GM21717 (cell line): ENCODE data around the gene SLC6A6.

Experiments
- ATAC-seq: cut with Tn5 transposase; IDR thresholded peaks from one replicate; pipeline ENCODE4 v1.9.1; 2021; ENCODE audit warnings: mild to moderate bottlenecking, moderate library complexity; ENCODE audit not compliant: unreplicated experiment

SLC6A6 gene

DNA sequence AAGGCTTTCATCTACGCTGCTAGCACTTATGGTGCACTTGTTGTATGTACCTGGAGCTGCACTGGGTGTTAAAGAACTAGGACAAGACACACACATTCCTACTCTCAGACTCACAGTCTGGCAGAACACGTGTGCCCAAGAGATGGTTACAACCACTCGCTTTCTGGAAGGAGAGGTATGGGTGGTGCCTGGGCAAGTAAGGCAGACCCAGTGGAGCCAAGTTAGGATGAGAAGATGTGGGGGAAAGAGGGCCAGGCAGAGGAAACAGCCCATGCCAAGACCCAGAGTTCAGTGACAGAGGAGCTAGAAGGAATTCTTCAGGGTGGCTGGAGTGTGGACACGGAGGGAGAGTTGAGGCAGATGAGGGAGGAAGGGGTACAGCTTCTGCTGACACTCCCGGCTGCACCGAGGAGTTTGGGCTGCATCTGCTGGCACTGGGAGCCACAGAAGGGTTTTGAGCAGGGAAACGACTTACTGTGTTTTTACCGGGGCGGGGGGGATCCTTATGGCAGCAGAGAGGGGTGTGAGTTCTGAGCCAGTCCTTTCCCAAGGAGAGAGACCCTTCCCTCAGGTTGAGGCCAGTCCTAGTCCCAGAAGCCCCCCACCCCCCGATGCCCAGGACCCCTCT is 78.7 kb downstream of the SLC6A6 start:
- no peak for ATAC-seq

- ATAC-seq: no peak
Measured at GRCh38 chr3:14481646-14482036, 79.2 kb downstream of the SLC6A6 start.

DNA sequence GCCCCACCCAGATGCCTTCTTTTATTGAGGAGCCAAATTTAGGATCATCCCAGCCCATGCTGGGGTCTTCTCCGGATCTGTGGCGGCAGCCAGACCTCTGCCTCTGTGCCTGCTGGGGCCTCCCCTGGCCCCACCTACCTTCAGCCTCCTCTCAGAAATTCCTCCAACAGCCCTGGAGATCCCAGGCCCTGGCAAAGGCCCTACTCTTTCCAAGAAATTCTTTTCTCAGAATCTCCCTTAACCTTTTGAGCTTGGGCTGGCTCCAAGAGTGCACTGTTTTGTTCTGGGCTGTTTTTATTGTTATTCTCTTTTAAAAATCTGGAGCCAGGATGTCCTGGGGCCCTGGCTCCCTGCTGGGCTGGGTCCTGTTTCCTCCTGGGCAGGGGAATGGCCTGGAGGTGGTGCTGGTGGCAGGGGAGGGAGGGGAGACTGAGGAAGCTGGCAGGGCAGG is 79.9 kb downstream of the SLC6A6 start:
- ATAC-seq: no peak

DNA sequence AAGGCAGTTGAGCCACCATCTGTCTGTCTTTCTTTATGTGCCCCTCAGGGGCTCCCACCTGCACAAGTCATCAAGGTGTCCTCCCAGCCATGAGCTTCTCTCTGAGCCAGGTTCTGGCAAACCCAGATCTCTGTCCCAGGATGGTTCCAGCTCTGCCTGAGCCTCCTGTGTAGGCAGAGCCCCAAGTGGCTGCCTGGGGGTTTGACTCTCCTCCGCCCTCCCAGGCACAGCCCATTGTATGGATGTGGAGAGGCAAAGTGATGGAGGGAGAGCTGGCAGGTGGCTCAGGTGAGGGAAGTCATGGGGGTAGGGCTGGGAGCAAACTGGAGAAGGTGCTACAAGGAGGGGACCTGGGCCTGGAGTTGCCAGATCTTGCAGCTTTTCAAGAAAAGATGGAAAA is 80.9 kb downstream of the SLC6A6 start:
- ATAC-seq: no peak

DNA sequence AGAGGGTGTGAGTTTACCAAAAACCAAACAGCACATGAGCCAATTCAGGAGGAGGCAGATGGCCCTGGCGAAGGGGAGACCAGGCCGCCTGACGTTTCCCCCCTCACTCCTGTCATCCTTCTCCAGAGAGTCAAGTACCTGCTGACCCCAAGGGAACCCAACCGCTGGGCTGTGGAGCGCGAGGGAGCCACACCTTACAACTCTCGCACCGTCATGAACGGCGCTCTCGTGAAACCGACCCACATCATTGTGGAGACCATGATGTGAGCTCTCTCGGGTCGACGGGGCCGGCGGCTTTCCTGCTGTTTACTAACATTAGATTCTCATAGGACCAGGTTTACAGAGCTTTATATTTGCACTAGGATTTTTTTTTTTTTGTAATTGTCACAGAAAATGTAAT is 82.3 kb downstream of the SLC6A6 start:
- no peak for ATAC-seq

- ATAC-seq: no peak
Measured at GRCh38 chr3:14485981-14486380, 83.6 kb downstream of the SLC6A6 start.

GRCh38 chr3:14486460-14486859 is 84.1 kb downstream of the SLC6A6 start:
- ATAC-seq: no peak

- ATAC-seq: no peak
Measured at GRCh38 chr3:14487086-14487485, 84.7 kb downstream of the SLC6A6 start.

- no peak for ATAC-seq
Measured at GRCh38 chr3:14487821-14488220, 85.4 kb downstream of the SLC6A6 start.

GRCh38 chr3:14488286-14489041 is 86.1 kb downstream of the SLC6A6 start:
- no peak for ATAC-seq

DNA sequence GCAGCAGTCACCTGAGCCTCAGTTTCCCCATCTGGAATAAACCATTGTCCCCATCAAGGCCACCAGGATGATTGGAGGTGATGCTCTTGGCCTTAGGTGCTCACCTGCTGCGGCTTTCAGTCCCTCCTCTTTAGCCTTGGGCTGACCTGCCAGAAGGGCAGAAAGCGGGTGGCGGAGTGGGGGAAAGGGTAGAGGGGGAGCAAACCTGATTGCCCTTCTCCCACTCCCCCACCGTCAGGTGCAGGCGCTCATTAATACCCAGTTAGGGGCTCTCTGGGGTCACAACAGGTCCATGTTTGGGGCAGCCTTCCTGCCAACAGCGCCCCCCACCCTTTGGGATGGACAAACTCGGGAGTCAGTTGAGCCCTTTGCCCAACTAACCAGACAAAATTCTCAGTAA is 87.2 kb downstream of the SLC6A6 start:
- ATAC-seq: no peak

DNA sequence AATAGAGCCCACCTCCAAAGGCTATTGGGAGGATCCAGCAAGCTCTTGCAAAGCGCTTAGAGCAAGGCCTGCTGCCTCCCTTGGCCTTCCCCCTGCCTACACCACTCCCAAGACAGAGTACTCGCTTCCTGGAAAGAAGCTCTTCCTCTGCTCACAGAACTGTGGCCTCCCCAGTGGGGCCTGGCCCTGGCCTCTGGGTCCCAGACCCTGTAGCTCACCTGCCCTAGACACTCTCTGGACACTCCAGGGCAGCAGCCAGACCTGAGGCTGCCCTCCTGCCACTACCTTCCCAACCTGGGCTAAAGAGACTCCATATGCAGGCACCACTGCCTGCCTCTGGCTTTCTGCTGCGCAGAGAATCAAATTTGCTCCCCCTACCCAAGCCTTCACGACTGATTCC is 87.8 kb downstream of the SLC6A6 start:
- no peak for ATAC-seq

DNA sequence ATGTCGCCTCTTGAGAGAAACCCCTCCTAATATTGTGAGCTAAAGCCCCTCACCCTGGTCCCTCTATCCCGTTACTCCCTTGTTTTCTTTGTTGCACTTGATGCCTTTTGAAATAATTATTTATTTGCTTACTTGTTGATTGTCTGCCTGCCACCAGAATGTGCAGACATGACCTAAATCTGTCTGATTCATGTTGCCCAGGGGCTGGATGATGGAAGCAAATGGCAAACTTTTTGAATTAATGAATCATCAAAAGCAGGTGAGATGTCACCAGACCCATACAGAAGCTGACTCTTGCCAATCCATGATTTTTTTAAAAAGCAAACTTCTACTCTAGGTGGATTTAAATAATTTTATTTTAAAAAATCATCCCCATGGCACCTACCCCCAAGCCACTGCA is 88.4 kb downstream of the SLC6A6 start:
- ATAC-seq: no peak

DNA sequence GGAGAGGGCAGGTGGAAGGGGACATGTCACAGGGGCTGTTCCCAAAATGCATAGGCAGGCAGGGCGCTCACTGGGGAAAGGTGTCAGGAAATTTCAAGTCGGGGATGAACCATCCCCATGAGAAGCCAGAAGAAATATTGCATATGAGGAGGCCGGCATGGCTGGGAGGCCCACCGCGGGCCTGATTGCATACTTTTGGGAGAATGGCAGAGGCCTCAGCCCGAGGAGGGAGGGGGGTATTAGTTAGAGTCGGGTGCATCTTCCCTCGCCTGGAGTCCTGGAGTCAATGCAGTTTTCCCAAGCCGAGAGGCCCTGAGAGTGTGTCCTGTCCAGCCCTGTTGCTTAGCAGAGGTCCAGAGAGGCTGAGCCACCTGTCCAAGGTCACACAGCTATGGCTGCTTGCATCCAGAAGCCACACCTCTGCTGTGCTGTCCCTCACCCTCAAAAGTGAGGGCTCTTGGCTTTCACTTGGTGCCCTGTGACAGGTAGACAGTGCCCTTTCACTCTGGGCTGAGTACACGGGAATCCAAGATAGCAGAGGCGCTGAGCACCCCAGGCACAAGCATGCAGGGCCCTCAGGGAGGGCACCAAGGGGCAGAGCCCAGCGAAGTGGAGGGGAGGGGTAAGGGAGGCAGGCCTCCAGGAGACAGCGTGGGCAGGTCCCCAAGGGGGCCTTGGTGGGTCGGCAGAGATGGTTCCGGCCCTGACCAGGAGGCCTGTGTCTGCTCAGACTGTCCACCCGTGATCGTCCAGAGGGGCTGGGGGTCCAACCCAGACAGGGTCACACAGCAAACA is 89.2 kb downstream of the SLC6A6 start:
- ATAC-seq: no peak

DNA sequence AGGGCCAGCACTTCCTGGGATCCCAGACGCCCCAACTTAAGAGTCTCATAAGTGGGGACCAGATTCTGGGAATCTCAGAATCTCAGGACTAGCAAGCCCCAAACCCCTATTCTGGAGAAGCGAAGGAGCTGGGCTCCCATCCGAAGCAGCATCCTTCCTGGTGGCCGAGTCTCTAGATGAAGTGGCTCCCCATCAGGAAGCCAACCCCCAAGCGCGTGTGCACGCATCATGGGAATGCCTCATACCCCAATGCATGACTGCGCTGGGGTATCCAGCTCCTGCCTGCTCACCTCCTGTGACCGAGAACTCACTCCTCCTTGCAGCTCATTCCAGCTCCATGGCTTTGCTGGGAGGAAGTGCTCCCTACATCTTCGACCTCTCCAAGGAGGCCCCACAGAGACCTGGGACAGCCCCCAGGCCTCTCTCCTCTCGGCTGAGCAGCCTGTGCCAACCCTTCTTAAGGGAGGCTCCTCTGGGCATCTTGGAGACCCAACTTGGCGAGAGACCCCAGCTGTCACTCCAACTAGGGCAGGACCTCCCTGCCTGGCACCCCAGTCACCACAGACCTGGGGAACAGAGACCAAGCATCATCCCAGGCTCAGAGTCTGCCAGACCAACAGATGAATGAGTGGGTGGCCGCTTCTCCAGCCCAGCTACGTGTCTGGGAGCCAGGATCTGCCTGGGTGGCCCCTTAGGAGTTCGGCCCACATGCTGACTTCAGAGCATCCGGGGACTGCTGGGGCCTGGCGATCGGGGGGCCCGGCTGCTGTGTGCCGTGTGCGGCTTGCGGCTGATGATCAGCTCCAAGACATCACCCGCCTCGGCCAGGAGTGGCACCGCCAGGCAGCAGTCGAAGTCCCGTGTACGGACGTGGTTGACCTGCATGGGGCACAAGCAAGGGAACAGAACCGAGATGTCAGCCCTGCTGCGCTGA is 90.8 kb downstream of the SLC6A6 start:
- no peak for ATAC-seq

GRCh38 chr3:14494279-14494972 is 92.0 kb downstream of the SLC6A6 start:
- ATAC-seq: no peak

GRCh38 chr3:14494973-14495300 is 92.5 kb downstream of the SLC6A6 start:
- ATAC-seq: no peak

GRCh38 chr3:14496351-14496750 is 93.9 kb downstream of the SLC6A6 start:
- ATAC-seq: no peak

GRCh38 chr3:14497321-14497720 is 94.9 kb downstream of the SLC6A6 start:
- ATAC-seq: no peak

- no peak for ATAC-seq
Measured at GRCh38 chr3:14502472-14502871, 100.1 kb downstream of the SLC6A6 start.
